Skeletal muscle tissue (tissue), 4 donors: ENCODE results near the gene IMMT. TPM values are rescaled to one million over a fixed set of nuclear protein-coding genes. Genes with fewer than 3 reads are reported as not detected.
"Not testable (repeated sequence)": the region's sequence is repeated elsewhere in the genome, so short reads cannot be mapped to it uniquely, and the experiment has no call there.

Source experiments
- H3K27ac ChIP-seq: one replicate; pipeline ENCODE4 v1.7.0; 2013; ENCODE audit warnings: mild to moderate bottlenecking, low read depth, low read length, inconsistent platforms
- H3K27me3 ChIP-seq, 3 donors: one replicate each; pipeline ENCODE4 v1.7.0; 2013; ENCODE audit warnings: low read length in 3 of 3; ENCODE audit not compliant: control insufficient read depth in 3 of 3, insufficient read depth in 3 of 3
- H3K36me3 ChIP-seq, 3 donors: one replicate each; pipeline ENCODE4 v1.7.0; 2013; ENCODE audit warnings: low read length in 3 of 3; ENCODE audit not compliant: control insufficient read depth in 3 of 3, insufficient read depth in 3 of 3
- H3K4me1 ChIP-seq, 3 donors: one replicate each; pipeline ENCODE4 v1.7.0; 2013; ENCODE audit warnings: low read length in 3 of 3, mild to moderate bottlenecking in 3 of 3; ENCODE audit not compliant: control insufficient read depth in 3 of 3, insufficient read depth in 3 of 3
- H3K4me3 ChIP-seq, 3 donors: one replicate each; pipeline ENCODE4 v1.7.0; 2013; ENCODE audit warnings: low read length in 3 of 3
- H3K9ac ChIP-seq, 3 donors: one replicate each; pipeline ENCODE4 v1.7.0; 2013; ENCODE audit warnings: low read length in 3 of 3, mild to moderate bottlenecking in 3 of 3, moderate library complexity in 2 of 3, low read depth in 1 of 3
- H3K9me3 ChIP-seq, 3 donors: one replicate each; pipeline ENCODE4 v1.7.0; 2013; ENCODE audit warnings: low read length in 3 of 3; ENCODE audit not compliant: control insufficient read depth in 3 of 3
- total RNA-seq: library from RNA; depleted of rRNA; stranded (reverse); fragments of >200 nt; gene quantifications from one replicate; pipeline ENCODE4 v1.2.3, GENCODE V29; 2014
- donor health status: Osteomylitis.

The IMMT gene
- total RNA-seq, 1 donor from 2014 or later: 43.8 TPM

DNA sequence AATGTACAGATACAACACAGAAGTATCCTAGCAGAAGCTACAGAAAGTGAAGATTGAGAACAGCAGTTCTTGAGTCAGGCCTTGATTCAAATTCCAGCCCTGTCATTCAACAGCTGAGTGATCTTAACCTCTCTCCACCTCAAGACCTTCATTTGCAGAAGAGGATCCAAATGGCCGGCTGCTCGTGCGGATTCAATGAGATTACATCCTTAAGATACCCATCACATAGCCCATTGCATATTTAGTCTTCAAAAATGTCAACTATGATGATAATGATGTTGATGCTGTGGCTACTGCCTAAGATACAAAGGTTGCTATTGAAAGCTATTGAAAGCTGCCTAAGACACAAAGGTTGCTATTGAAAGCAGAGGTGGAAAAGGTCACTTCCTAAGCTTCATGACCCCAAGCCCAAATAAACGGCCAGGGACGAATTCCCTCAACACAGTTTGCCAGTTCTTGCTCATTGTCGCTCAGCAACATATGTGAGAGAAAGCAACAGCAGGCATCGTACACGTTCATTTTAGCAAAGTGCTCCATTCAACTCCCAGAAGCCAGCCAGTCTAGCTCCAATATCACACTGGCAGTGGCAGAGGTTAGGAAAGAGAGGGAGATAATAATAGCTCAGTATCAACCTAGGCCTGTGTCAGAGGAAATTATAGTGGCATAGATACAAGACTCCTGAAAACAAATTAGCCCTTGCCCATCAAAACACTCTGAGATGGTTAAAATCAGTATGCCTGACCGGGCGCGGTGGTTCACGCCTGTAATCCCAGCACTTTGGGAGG, 40.1 kb upstream of the IMMT start:
- H3K27me3 ChIP-seq: no peaks in the 10 kb centered on the region
- H3K36me3 ChIP-seq: peaks cover 0 to 9% (median 0%) of the 10 kb centered on the region in 3 donors
- peak overlapping the region; percentile 19 for H3K27ac ChIP-seq
- peaks cover 3 to 9% (median 8%) of the 10 kb centered on the region in 3 donors for H3K4me1 ChIP-seq
- no peak overlapping the region for H3K4me3 ChIP-seq
- peak overlapping the region in 1 of 3 donors; percentile 14 for H3K9ac ChIP-seq
- no peaks in the 10 kb centered on the region for H3K9me3 ChIP-seq

DNA sequence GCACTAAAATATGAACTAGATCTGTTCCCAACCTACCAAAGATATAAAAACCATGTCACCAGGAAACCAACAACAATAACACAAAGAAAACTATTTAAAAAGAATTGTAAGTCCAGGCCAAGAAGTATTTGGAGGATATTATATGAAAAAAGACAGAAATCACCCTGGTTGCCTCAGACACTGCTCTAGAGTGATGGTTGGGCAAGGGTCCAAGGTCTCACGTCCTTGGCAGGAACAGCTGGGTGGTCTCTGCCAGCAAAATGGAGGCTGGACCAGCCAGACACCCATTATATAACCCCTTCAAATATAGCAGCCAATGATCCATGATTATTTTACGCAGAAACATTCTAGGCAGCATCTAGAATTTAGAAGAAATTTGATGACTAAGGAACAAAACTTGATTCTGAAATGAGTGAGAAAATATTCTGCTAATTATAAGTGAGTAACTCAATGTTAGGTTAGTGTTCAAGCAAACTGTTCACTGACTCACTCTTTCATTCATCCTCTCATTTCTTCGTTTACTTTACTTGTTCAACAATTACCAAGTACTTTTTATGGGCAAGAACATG, 39.4 kb upstream of the IMMT start:
- no peaks in the 10 kb centered on the region for H3K27me3 ChIP-seq
- H3K4me3 ChIP-seq: no peak overlapping the region
- H3K4me1 ChIP-seq: peaks cover 3 to 9% (median 8%) of the 10 kb centered on the region in 3 donors
- H3K36me3 ChIP-seq: peaks cover 0 to 6% (median 0%) of the 10 kb centered on the region in 3 donors
- no peak overlapping the region for H3K9ac ChIP-seq
- no peak overlapping the region for H3K27ac ChIP-seq
- no peaks in the 10 kb centered on the region for H3K9me3 ChIP-seq

DNA sequence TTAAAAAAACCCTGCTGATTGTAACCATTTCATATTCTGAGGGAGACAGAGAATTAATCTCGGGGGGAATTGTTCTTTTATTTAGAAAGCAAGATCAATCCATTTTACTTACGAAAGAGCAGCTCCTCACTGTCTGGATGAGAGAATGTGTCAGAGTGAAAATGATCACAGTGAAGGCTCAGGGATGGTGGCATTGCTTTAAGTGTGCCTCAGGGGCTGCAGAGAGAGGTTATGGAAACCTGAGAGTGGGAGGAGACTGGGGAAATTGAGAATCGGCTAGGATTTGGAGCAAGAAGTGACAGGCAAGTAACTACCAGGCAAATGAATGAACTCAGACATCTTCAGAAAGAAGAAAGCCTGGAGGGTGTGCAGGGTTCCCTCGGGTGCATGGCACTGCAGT, 38.2 kb upstream of the IMMT start:
- Histone ChIP-seq H3K9ac (peak overlapping the region in 1 of 3 donors; percentile 25), H3K4me3 (no peak overlapping the region), H3K27ac (no peak overlapping the region), H3K27me3 (no peaks in the 10 kb centered on the region), H3K9me3 (no peaks in the 10 kb centered on the region), H3K4me1 (peaks cover 3 to 9% (median 7%) of the 10 kb centered on the region in 3 donors), H3K36me3 (peaks cover 0 to 2% (median 0%) of the 10 kb centered on the region in 3 donors)

- H3K9ac ChIP-seq: no peak overlapping the region
- H3K27ac ChIP-seq: no peak overlapping the region
- H3K36me3 ChIP-seq: no peaks in the 10 kb centered on the region
- H3K27me3 ChIP-seq: no peaks in the 10 kb centered on the region
- peaks cover 3 to 9% (median 5%) of the 10 kb centered on the region in 3 donors for H3K4me1 ChIP-seq
- H3K4me3 ChIP-seq: no peak overlapping the region
- H3K9me3 ChIP-seq: no peaks in the 10 kb centered on the region
These were observed 37.6 kb upstream of the IMMT start for GRCh38 chr2:86232910-86233309.

DNA sequence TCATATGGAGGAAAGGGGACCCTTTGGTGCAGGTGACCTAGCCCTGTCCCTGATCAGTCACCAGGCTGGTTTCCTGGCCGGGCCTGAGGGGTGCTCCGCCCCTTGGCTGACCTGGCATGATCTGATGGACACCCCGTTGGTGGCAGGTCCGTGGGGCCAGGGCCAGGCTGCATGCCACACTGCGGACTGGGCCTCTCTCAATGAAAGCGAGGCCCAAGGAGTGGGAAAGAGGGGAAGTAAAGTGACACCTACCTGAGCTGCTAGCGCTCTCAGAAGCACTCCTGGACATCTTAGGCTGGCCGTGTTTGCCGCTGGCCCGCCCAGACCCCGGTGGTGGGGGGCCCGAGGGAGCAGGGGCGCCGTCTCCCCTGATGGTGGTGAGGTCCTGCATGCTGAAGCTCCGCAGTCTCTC, 37.1 kb upstream of the IMMT start:
- Histone ChIP-seq H3K9me3 (no peaks in the 10 kb centered on the region), H3K9ac (no peak overlapping the region), H3K27ac (no peak overlapping the region), H3K4me3 (no peak overlapping the region), H3K36me3 (no peaks in the 10 kb centered on the region), H3K27me3 (no peaks in the 10 kb centered on the region), H3K4me1 (peaks cover 3 to 9% (median 5%) of the 10 kb centered on the region in 3 donors)

GRCh38 chr2:86231680-86232372, 36.6 kb upstream of the IMMT start:
- no peaks in the 10 kb centered on the region for H3K27me3 ChIP-seq
- no peak overlapping the region for H3K9ac ChIP-seq
- H3K27ac ChIP-seq: no peak overlapping the region
- H3K4me1 ChIP-seq: peaks cover 3 to 9% (median 5%) of the 10 kb centered on the region in 3 donors
- no peak overlapping the region for H3K4me3 ChIP-seq
- no peaks in the 10 kb centered on the region for H3K9me3 ChIP-seq
- no peaks in the 10 kb centered on the region for H3K36me3 ChIP-seq

- no peak overlapping the region for H3K27ac ChIP-seq
- H3K27me3 ChIP-seq: no peaks in the 10 kb centered on the region
- H3K9me3 ChIP-seq: no peaks in the 10 kb centered on the region
- no peak overlapping the region for H3K9ac ChIP-seq
- H3K4me1 ChIP-seq: peaks cover 3 to 9% (median 5%) of the 10 kb centered on the region in 3 donors
- no peaks in the 10 kb centered on the region for H3K36me3 ChIP-seq
- H3K4me3 ChIP-seq: no peak overlapping the region
These were observed 35.7 kb upstream of the IMMT start for GRCh38 chr2:86230961-86231360.

GRCh38 chr2:86229221-86229620, 34.0 kb upstream of the IMMT start:
- Histone ChIP-seq H3K27ac (no peak overlapping the region), H3K4me3 (no peak overlapping the region), H3K27me3 (no peaks in the 10 kb centered on the region), H3K9ac (no peak overlapping the region), H3K9me3 (no peaks in the 10 kb centered on the region), H3K4me1 (peaks cover 14 to 18% (median 16%) of the 10 kb centered on the region in 3 donors), H3K36me3 (no peaks in the 10 kb centered on the region)

DNA sequence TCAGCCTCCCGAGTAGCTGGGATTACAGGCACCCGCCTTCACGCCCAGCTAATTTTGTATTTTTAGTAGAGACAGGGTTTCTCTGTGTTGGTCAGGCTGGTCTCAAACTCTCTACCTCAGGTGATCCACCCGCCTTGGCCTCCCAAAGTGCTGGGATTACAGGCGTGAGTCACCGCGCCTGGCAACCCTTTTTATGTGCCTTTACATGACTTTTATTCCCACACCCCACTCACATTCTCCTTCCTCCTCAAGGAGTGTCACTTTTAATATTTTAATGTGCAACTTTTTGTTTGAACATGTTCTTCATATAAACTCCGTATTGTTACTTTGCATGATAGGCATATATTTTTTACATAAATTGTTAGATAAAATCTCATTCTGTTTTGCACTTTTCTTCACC, 33.3 kb upstream of the IMMT start:
- H3K9me3 ChIP-seq, H3K27me3 ChIP-seq, H3K9ac ChIP-seq, H3K27ac ChIP-seq, H3K36me3 ChIP-seq, H3K4me3 ChIP-seq: not testable (repeated sequence)
- peaks cover 21 to 24% (median 22%) of the 10 kb centered on the region in 3 donors for H3K4me1 ChIP-seq

DNA sequence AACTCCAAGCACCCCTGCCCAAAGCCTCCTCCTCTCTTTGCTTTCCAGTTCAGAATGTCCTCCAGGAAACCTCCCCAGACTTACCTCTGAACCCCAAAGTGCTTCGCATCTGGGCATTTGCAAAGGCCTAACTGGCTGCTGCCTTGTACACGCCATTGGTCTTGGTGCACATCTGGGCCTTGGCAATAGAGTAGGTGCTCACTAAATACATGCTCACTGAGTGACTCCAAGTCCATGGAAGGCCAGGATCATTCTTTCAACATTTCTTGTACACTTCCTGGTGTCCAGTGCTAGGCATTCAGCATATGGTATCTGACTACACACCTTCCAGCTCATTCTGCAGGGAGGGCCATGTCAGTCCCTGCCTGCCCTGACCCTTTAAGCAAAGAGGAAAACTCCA, 32.4 kb upstream of the IMMT start:
- Histone ChIP-seq H3K27me3 (no peaks in the 10 kb centered on the region), H3K4me1 (peaks cover 29 to 33% (median 31%) of the 10 kb centered on the region in 3 donors), H3K36me3 (no peaks in the 10 kb centered on the region), H3K9ac (no peak overlapping the region), H3K9me3 (no peaks in the 10 kb centered on the region), H3K27ac (no peak overlapping the region), H3K4me3 (no peak overlapping the region)
